Fibroblast of pulmonary artery (primary cell): ENCODE measurements around the gene EHMT1.

Experiments used
- DNase-seq: peaks from one replicate; pipeline ENCODE4 v3.0.0-alpha.2; 2010; ENCODE audit warnings: low read depth
- H3K4me3 ChIP-seq: replicated peaks from 2 replicates; pipeline ENCODE4 v1.5.1; 2011; ENCODE audit warnings: low read depth, mild to moderate bottlenecking, control low read depth, low read length, moderate library complexity
- TF ChIP-seq, protein P1 (sequence below): IDR thresholded peaks from 2 replicates; pipeline ENCODE4 v1.5.1; 2011; ENCODE audit warnings: mild to moderate bottlenecking, control low read depth, low read length, inconsistent platforms; ENCODE audit errors: missing control alignments

The EHMT1 gene

DNA sequence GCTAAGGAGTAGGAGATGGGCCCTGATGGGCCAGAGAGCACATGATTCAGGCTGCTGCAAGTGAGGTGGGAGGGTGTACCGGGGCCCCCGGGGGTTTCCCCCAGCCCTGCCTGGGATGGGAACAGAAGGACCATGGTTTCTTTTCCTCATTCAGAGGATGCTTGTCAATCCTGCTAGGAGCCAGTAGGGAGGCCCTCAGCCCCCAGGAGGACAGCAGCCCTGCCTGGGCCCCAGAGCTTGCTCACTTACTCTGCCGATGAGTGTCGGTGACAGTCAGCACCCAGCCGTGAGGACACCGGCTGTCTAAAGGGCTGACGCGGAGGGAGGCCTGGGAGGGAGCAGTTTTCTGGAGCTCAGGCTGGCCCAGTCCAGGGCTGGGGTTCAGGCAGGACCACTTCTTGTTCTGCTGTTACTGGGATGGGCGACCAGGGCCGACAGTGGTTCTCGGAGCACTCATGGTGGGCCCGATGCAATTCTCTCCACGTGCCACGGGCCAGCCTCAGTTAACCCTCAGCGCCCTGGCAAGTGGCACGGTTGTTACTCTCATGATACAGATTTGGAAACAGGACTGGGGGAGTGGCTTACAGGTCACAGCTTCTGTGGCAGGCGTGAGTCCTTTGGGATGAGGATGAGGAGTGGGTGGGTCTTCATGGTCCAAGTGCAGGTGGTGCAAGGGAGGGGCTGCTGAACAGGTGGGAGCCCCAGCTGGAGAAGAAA is 11.5 kb upstream of the EHMT1 start:
- no peak for DNase-seq
- TF ChIP-seq, protein P1, sequence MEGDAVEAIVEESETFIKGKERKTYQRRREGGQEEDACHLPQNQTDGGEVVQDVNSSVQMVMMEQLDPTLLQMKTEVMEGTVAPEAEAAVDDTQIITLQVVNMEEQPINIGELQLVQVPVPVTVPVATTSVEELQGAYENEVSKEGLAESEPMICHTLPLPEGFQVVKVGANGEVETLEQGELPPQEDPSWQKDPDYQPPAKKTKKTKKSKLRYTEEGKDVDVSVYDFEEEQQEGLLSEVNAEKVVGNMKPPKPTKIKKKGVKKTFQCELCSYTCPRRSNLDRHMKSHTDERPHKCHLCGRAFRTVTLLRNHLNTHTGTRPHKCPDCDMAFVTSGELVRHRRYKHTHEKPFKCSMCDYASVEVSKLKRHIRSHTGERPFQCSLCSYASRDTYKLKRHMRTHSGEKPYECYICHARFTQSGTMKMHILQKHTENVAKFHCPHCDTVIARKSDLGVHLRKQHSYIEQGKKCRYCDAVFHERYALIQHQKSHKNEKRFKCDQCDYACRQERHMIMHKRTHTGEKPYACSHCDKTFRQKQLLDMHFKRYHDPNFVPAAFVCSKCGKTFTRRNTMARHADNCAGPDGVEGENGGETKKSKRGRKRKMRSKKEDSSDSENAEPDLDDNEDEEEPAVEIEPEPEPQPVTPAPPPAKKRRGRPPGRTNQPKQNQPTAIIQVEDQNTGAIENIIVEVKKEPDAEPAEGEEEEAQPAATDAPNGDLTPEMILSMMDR: no peak
- H3K4me3 ChIP-seq: peak overlapping the region; percentile 57

DNA sequence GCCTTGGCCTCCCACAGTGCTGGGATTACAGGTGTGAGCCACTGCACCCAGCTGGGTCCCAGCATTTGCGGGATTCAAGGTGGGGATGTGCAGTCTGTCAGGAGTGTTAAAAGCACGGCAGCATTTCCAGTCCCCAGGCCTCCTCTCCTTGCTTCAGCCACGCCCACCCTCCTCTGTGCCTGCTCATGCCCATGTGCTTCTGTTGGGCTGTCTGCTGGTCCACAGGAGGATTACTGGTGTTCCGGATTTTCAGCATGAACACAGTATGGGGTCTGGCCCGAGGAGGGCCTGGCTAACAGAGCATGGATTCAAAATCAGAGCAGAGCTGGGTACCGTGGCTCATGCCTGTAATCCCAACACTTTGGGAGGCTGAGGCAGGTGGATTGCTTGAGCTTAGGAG is 7.9 kb upstream of the EHMT1 start:
- TF ChIP-seq, protein P1: no peak
- no peak for DNase-seq
- no peak overlapping the region for H3K4me3 ChIP-seq

DNA sequence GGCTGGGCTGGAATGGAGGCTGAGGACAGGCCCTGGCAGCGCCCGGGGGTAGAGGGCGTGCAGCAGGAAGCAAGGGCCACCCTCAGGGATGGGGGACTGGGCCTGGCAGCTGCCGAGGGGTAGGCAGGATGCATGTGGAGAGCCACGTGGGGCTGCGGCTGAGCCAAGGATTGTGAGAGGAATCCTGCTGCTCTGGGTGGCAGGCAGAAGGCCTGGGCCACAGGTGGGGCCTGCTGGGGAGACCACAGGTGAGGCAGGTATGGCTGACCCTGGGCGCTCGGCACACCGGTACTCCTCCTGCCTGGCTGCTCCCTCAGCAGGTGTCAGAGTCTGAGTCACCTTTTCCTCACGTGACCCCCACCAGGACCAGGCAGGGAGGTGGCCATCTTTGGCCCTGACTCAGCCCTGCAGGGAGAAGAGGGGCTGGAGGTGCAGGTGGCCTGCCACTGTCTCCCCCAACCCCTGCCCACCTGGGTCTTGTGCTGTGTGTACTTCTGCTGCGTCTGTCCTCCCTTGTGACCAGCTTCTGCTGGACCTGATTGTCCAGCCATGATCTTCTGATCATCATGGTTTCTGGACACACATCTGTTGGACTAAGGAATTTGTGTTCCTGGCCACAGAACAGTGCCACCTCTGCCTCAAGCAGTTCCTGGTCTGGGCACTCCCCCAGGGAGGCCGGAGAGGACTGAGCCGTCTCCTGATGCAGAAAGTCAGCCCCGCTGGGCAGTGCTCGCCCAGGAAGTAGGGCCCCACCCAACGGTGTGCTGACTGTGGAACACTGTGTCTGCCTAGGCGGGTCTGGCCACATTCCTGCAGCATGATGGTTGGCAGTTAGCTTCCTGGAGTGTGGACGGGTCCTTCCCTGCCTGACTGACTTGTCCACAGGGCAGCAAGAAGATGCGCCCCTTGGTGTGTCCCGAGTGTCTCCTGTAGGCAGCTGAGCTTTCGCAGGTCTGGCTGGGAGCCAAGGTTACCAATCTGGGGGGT is 6.9 kb upstream of the EHMT1 start:
- TF ChIP-seq, protein P1: no peak
- DNase-seq: peak; percentile 74

DNA sequence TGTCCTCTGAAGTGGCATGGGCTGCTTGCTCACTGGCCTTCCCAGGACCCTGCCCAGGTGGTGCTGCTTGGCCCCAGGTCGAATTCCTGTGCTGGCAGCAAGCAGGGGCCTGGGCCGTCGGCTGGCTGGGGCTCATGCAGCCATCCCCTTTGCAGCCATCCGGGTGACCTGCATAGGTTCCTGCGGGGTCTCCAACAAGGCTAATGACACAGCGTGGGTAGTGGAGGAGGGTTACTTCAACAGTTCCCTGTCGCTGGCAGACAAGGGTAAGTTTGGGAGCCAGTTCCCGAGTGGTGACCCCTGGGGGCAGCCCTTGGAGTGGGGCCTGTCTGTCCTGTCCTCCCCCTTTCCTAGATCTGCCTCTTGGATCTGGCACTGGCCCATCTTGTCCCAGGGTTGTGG is 6.1 kb upstream of the EHMT1 start:
- TF ChIP-seq, protein P1: no peak
- no peak overlapping the region for H3K4me3 ChIP-seq
- no peak for DNase-seq

More for the DNA sequence above, 6.9 kb upstream of the EHMT1 start:
- H3K4me3 ChIP-seq: no peak overlapping the region

DNA sequence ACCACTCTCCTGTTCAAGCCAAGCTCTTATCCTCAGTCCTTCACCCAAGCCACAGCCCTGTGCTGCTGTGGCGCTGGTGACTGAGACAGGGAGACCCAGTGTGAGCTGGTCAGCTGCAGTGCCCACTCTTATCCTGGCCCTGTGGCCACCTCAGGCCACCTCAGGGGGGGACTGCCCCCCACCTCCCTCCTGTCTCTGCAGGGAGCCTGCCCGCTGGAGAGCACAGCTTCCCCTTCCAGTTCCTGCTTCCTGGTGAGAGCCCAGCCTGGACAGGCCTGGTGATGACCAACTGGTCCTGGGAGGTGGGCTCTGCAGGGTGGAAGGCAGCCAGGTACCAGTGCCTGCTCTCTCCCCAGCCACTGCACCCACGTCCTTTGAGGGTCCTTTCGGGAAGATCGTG is 5.5 kb upstream of the EHMT1 start:
- TF ChIP-seq, protein P1: no peak
- no peak overlapping the region for H3K4me3 ChIP-seq

DNA sequence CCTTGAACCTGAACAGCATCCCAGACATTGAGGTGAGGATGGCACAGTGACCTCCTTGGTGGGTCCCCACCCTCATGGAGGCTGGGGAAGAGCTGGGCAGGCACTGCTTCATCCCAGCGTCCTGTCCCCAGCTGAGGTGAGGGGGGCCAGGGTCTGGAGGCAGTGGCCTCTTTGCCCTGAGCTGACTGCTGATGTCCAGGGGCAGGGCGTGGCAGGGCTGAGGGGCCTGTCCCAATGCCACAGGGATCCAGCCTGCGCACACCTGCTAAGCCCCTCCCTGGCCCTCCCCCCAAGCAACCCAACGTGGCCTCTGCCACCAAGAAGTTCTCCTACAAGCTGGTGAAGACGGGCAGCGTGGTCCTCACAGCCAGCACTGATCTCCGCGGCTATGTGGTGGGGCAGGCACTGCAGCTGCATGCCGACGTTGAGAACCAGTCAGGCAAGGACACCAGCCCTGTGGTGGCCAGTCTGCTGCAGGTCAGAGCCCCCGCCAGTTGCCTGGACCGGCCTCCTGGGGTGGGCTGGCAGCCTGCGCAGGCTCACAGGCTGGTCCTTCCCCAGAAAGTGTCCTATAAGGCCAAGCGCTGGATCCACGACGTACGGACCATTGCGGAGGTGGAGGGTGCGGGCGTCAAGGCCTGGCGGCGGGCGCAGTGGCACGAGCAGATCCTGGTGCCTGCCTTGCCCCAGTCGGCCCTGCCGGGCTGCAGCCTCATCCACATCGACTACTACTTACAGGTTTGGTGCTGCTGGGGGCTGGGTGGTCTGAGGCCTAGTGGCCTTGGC is 4.9 kb upstream of the EHMT1 start:
- TF ChIP-seq, protein P1: no peak
- no peak overlapping the region for H3K4me3 ChIP-seq
- no peak for DNase-seq

More for the DNA sequence above, 5.5 kb upstream of the EHMT1 start:
- no peak for DNase-seq
